GM08714 (cell line): Measurements from ENCODE around the gene IFNA5.

ENCODE experiments used
- H3K4me3 ChIP-seq: fragments of 200-500 bp; sonication (Bioruptor generic); 2 replicates; pipeline ENCODE4 v1.5.1; 2014; ENCODE audit warnings: mild to moderate bottlenecking, low read length, inconsistent platforms
- ZNF274 ChIP-seq: IDR thresholded peaks from 2 replicates; pipeline ENCODE4 v1.6.1; 2012; ENCODE audit warnings: mild to moderate bottlenecking, low read depth, low read length

The IFNA5 gene

DNA sequence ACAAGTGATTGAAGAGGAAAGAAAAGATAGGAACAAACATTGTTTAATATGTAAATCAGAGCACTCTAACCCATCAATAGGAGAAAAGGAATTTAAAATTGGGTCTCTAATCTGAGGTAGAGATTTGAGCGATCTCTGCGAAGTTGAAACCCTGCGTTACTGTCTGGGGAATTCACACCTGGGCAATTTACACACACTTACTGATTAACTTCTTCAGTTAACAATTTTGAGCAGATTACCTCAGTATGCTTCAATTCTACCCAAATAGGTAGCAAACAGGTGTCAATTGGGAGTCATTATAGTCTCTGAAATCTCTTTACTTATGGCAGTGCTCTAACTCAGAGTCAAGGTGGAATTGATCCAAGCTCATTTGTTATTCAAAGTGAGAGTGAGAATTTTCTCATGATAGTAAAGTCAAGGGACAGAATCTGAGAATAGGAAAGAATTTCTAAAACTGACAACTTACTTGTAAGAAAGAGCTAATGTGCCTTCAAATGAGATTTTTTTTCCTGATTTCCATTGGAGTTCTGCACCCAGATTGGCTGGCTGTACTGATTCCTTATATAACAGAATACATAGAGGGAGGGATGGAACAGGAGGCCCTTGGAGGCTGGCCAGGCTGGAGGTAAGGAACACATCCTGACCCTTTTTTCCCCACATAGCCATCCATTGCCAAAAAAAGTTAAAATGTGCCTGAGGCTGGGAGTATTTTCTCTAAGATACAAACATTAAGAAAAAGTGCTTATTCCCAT, 38.2 kb downstream of the IFNA5 start:
- no peak for TF ChIP-seq ZNF274

DNA sequence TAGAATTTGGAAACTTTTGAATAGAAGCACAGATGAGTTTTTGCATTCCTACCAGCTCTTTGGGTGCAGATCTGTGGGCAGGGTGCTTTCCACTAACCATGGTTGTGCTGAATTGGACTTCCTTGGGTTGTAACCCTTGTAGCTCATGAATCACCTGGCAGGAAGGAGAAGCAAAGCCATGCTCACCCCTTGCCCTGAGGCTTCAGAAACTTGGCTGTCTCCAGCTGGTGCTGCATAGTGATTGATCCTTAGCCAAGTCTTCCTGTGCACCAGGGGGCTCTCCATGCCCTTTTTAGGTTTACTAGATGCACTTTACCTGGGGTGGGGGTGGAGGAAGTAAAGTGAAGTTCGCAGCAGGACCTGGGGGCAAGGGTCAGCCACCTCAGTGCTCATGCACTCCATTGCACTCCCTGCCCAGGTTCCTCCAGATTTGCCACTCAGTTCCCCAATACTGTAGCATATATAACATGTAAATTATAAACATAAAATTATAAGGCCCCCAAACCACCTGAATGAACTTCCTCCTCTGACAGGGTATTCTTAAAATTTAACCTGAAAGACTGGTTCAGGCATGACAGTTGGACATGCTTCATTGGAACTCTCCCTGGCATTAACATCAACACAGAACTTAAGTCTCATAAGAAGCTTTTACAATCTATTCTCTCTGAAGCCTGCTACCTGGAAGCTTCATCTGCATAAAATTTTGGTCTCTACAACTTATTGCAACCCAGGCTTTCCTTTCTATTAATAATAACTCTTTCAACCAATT, 39.5 kb downstream of the IFNA5 start:
- TF ChIP-seq ZNF274 = no peak

More for the DNA sequence above, 38.2 kb downstream of the IFNA5 start:
- peak overlapping the region; percentile 67; the same call in 1 of the 2 replicates for H3K4me3 ChIP-seq

DNA sequence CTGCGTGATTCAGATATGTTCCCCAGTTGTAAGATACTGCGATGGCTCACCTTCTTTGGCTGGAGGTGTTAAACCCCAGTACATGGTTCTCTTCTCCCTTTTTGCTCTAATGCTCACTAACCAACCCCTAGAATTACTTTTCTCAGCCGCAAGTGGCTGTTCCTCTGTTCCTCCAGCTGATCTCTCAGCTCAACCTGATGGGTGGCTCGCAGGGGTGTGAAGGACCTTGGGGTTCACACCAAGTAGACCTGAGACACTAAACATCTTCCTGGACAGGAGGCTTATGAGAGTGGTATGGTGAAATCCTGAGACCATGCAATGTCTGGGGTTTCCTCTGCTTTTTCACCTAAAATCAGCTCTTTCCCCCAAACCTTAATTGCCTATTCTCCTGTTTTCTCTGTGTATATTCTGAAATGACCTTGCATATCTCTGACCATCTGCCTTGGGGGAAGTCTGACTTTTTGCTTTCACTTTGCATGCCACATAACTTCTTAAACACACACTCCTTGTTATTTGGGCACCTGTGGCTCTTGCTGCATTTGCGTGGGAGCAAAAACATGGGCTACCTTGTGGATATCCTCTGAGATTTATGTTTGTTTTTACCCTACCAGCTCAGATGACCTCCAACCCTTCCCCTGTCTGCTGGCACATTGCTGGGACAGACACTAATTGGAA, 49.4 kb downstream of the IFNA5 start:
- no peak for TF ChIP-seq ZNF274
- no peak overlapping the region; the same call in 1 of the 2 replicates for H3K4me3 ChIP-seq

More for the DNA sequence above, 39.5 kb downstream of the IFNA5 start:
- H3K4me3 ChIP-seq = no peak overlapping the region
